CD4-positive, alpha-beta memory T cell (primary cell): ENCODE measurements around the gene SMOC1. TPM values are rescaled to one million over a fixed set of nuclear protein-coding genes. Genes with fewer than 3 reads are reported as not detected.

Source experiments
- CTCF ChIA-PET: fragments of 350-600 bp; sonication (Branson Sonifier 250); formaldehyde crosslinking; loops from one replicate; lab custom pipeline; 2021; ENCODE audit warnings: inconsistent platforms; ENCODE audit not compliant: partially characterized antibody; lab: Charles Lee
- POLR2A ChIA-PET: fragments of 350-600 bp; sonication (Branson Sonifier 250); formaldehyde crosslinking; loops from one replicate; lab custom pipeline; 2021; ENCODE audit not compliant: partially characterized antibody; lab: Charles Lee
- DNase-seq, 5 donors: peaks; one replicate each; pipeline versions ENCODE4 v3.0.0 to v3.0.0-alpha.2; 2020 to 2022; ENCODE audit warnings: mixed read lengths in 1 of 5
- H3K27ac ChIP-seq: one replicate; pipeline ENCODE4 v1.7.0; 2013; ENCODE audit warnings: low read depth, low read length
- H3K27me3 ChIP-seq: 2 replicates; pipeline ENCODE4 v1.7.0; 2013; ENCODE audit warnings: mild to moderate bottlenecking, low read length, moderate library complexity; ENCODE audit not compliant: insufficient read depth
- H3K36me3 ChIP-seq: 2 replicates; pipeline ENCODE4 v1.7.0; 2013; ENCODE audit warnings: mild to moderate bottlenecking, low read length, moderate library complexity; ENCODE audit not compliant: insufficient read depth
- H3K4me1 ChIP-seq: 2 replicates; pipeline ENCODE4 v1.7.0; 2013; ENCODE audit warnings: mild to moderate bottlenecking, low read length, moderate library complexity; ENCODE audit not compliant: insufficient read depth
- H3K4me3 ChIP-seq, 2 donors: one replicate each; pipeline ENCODE4 v1.7.0; 2013; ENCODE audit warnings: low read length in 2 of 2, mild to moderate bottlenecking in 1 of 2
- H3K9me3 ChIP-seq, 2 donors: one replicate each; pipeline ENCODE4 v1.7.0; 2013; ENCODE audit warnings: low read length in 2 of 2, control low read depth in 1 of 2; ENCODE audit not compliant: control insufficient read depth in 1 of 2
- H3K27ac Mint-ChIP-seq, 7 donors: one replicate each; pipeline ENCODE4 v1.8.0; 2020 to 2021; ENCODE audit warnings: mixed read lengths in 7 of 7, mild to moderate bottlenecking in 6 of 7, inconsistent platforms in 3 of 7, moderate library complexity in 3 of 7
- H3K27me3 Mint-ChIP-seq, 2 donors: one replicate each; pipeline ENCODE4 v1.8.0; 2020 to 2021; ENCODE audit warnings: mixed read lengths in 2 of 2
- H3K36me3 Mint-ChIP-seq, 2 donors: one replicate each; pipeline ENCODE4 v1.8.0; 2020 to 2021; ENCODE audit warnings: mixed read lengths in 2 of 2, inconsistent platforms in 1 of 2, mild to moderate bottlenecking in 1 of 2
- H3K4me1 Mint-ChIP-seq, 4 donors: one replicate each; pipeline ENCODE4 v1.8.0; 2020 to 2021; ENCODE audit warnings: mixed read lengths in 4 of 4, mild to moderate bottlenecking in 1 of 4
- H3K4me3 Mint-ChIP-seq, 8 donors: one replicate each; pipeline ENCODE4 v1.8.0; 2020 to 2021; ENCODE audit warnings: mixed read lengths in 8 of 8, mild to moderate bottlenecking in 7 of 8, moderate library complexity in 6 of 8, inconsistent platforms in 3 of 8
- H3K9me3 Mint-ChIP-seq, 8 donors: one replicate each; pipeline ENCODE4 v1.8.0; 2020 to 2021; ENCODE audit warnings: mixed read lengths in 8 of 8, mild to moderate bottlenecking in 5 of 8, inconsistent platforms in 3 of 8, moderate library complexity in 1 of 8
- intact Hi-C: fragments of 100-400 bp; cut with micrococcal nuclease; formaldehyde crosslinking; loops from one replicate; pipeline ENCODE4 v1.15.1; 2023
- polyA plus RNA-seq, 2 donors: library from polyadenylated mRNA; unstranded; fragments of 300-500 nt; fragmentation: Illumina TruSeq; gene quantifications; one replicate each; pipeline ENCODE4 v1.2.3, GENCODE V29; 2021
- total RNA-seq, 2 experiments: library from RNA; stranded (reverse); gene quantifications; one replicate each; pipeline ENCODE4 v1.2.3, GENCODE V29; 2021

Gene SMOC1
- total and polyA plus RNA-seq, 4 experiments from 2014 or later = not detected

DNA sequence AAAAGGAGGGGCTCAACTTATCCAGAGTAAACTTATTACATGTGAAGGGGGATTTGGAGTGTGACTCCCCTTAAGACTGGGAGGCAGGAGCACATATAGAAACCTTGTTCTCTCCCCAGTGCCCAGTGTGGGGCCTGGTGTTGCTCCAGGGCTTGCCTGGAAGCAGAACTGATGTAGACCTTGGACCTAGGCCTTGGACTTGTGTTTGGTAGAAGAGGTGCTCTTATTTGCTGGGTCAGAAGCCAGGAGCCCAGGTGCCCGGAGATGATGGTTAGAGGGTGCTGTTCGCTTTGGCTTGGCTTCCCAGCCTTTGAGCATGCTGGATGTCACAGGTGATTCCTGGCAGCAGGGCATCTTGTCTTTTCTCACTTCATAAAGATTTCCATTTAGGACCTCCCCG lies 110.4 kb downstream of the SMOC1 start:
- Histone ChIP-seq H3K4me3 (no peak overlapping the region), H3K9me3 (no peaks in the 10 kb centered on the region), H3K27ac (no peak overlapping the region), H3K27me3 (no peaks in the 10 kb centered on the region), H3K36me3 (no peaks in the 10 kb centered on the region), H3K4me1 (no peaks in the 10 kb centered on the region)
- no peak for DNase-seq
- H3K9me3 Mint-ChIP-seq = peaks cover 0 to 5% (median 0%) of the 10 kb centered on the region in 8 donors
- H3K36me3 Mint-ChIP-seq = no peaks in the 10 kb centered on the region
- ChIA-PET CTCF (no interaction called here), POLR2A (no interaction called here)
- H3K27me3 Mint-ChIP-seq = peaks cover 6 to 19% of the 10 kb centered on the region in 2 donors
- intact Hi-C loops = no loop called here
- H3K4me1 Mint-ChIP-seq = peaks cover 0 to 3% (median 0%) of the 10 kb centered on the region in 4 donors
- H3K4me3 Mint-ChIP-seq = no peak overlapping the region
- no peak overlapping the region for H3K27ac Mint-ChIP-seq

DNA sequence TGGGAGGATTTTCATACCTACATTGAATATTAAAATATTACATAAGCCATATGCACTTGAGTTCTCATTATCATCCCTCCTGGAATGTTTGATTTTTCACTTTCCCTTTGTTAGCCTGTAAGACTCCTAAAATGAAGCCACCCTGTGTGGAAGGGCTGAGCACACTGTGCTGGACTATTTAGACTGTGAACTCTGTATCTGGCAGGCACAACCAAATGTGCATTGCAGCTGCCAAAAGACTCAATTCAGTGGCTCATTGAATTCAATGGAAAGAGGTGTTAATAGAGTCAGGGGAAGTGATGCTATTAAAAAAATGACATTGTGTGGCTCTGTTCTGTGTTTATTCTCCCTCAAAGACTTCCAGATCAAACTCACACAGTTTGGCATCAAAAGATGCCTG lies 111.1 kb downstream of the SMOC1 start:
- Histone ChIP-seq H3K9me3 (no peaks in the 10 kb centered on the region), H3K4me1 (no peaks in the 10 kb centered on the region), H3K27ac (no peak overlapping the region), H3K4me3 (no peak overlapping the region), H3K27me3 (no peaks in the 10 kb centered on the region), H3K36me3 (no peaks in the 10 kb centered on the region)
- intact Hi-C loops = no loop called here
- peaks cover 8 to 19% of the 10 kb centered on the region in 2 donors for H3K27me3 Mint-ChIP-seq
- peaks cover 0 to 5% (median 0%) of the 10 kb centered on the region in 8 donors for H3K9me3 Mint-ChIP-seq
- ChIA-PET CTCF (no interaction called here), POLR2A (no interaction called here)
- no peaks in the 10 kb centered on the region for H3K36me3 Mint-ChIP-seq
- H3K4me3 Mint-ChIP-seq = no peak overlapping the region
- peaks cover 0 to 3% (median 0%) of the 10 kb centered on the region in 4 donors for H3K4me1 Mint-ChIP-seq
- H3K27ac Mint-ChIP-seq = no peak overlapping the region
- DNase-seq = no peak

DNA sequence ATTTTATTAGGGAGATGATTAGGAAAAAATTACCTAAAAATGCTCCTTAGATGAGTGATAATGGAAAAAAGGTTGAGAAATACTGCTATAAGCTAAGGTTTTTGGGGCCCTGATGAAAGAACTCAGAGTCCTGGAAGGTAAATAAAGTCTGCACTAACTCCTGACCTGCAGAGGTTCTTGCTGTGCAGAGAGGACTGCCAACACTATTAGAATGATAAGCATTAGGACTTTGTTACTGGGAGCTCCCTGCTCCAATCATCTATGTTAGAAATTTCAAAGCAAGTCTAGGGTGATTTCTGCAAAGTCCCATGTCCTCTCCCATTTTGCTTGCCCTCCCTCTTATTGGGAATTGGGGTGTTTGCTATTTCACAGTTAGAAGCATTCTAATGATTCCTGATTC lies 112.2 kb downstream of the SMOC1 start:
- POLR2A ChIA-PET = no interaction called here
- intact Hi-C loops = no loop called here

DNA sequence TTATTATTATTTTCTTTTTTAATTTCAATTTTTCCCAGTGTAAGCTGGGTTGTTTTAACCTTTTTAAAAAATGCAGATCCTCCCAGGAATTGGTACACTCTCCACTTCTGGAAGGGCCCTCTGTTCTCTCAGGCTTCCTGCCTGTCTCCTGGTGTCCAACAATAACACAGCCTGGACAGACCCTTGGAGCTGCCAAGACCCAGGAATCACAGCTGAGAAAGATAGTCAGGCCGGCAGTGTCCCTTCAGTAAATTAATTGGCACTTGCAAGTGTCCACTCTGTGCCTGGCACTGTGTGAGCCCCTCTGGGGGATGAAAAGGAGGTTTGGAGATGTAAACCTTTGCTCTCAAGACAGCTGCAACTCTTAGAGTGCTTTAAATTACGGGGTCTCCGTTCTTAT lies 113.3 kb downstream of the SMOC1 start:
- Mint-ChIP-seq H3K9me3 (peaks cover 0 to 5% (median 0%) of the 10 kb centered on the region in 8 donors), H3K4me1 (no peaks in the 10 kb centered on the region), H3K4me3 (no peak overlapping the region), H3K36me3 (no peaks in the 10 kb centered on the region), H3K27me3 (peaks cover 8 to 15% of the 10 kb centered on the region in 2 donors), H3K27ac (no peak overlapping the region)
- DNase-seq = no peak
- ChIA-PET CTCF (no interaction called here), POLR2A (no interaction called here)
- no peaks in the 10 kb centered on the region for H3K36me3 ChIP-seq
- no peaks in the 10 kb centered on the region for H3K9me3 ChIP-seq
- H3K27me3 ChIP-seq = no peaks in the 10 kb centered on the region
- no peak overlapping the region for H3K4me3 ChIP-seq
- no peaks in the 10 kb centered on the region for H3K4me1 ChIP-seq
- intact Hi-C loops = no loop called here
- no peak overlapping the region for H3K27ac ChIP-seq

More for the DNA sequence above, 112.2 kb downstream of the SMOC1 start:
- H3K27ac Mint-ChIP-seq = no peak overlapping the region
- H3K4me1 Mint-ChIP-seq = peaks cover 0 to 3% (median 0%) of the 10 kb centered on the region in 4 donors
- Histone ChIP-seq H3K4me1 (no peaks in the 10 kb centered on the region), H3K27ac (no peak overlapping the region), H3K4me3 (no peak overlapping the region), H3K9me3 (no peaks in the 10 kb centered on the region), H3K36me3 (no peaks in the 10 kb centered on the region), H3K27me3 (no peaks in the 10 kb centered on the region)
- DNase-seq = no peak
- CTCF ChIA-PET = no interaction called here
- H3K36me3 Mint-ChIP-seq = no peaks in the 10 kb centered on the region
- H3K9me3 Mint-ChIP-seq = peaks cover 0 to 5% (median 0%) of the 10 kb centered on the region in 8 donors
- H3K4me3 Mint-ChIP-seq = no peak overlapping the region
- peaks cover 8 to 15% of the 10 kb centered on the region in 2 donors for H3K27me3 Mint-ChIP-seq

DNA sequence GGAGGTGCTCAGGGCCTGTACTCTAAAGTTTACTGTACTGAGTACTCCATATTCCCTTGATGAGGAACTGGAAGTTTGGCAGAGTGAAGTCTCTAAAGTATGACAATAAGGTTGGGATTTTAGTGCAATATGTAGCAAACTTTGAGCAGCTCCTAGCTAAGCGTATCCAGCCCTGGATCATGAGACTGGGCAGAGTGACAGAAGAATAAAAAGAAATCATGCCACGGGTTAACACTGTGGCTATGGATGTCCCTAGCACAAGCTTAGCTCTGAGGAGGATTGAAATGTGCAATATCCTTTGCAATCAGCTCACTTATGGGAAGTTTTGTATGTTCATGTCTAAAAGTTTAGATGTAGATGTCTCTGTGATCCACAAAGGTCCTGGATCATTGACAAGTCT lies 114.1 kb downstream of the SMOC1 start:
- Histone ChIP-seq H3K4me3 (no peak overlapping the region), H3K4me1 (no peaks in the 10 kb centered on the region), H3K36me3 (no peaks in the 10 kb centered on the region), H3K27ac (no peak overlapping the region), H3K9me3 (no peaks in the 10 kb centered on the region), H3K27me3 (no peaks in the 10 kb centered on the region)
- ChIA-PET CTCF (no interaction called here), POLR2A (no interaction called here)
- Mint-ChIP-seq H3K27me3 (peaks cover 10 to 17% of the 10 kb centered on the region in 2 donors), H3K4me1 (no peaks in the 10 kb centered on the region), H3K27ac (no peak overlapping the region), H3K4me3 (no peak overlapping the region), H3K9me3 (peaks cover 0 to 5% (median 0%) of the 10 kb centered on the region in 8 donors), H3K36me3 (no peaks in the 10 kb centered on the region)
- DNase-seq = no peak
- intact Hi-C loops = no loop called here

DNA sequence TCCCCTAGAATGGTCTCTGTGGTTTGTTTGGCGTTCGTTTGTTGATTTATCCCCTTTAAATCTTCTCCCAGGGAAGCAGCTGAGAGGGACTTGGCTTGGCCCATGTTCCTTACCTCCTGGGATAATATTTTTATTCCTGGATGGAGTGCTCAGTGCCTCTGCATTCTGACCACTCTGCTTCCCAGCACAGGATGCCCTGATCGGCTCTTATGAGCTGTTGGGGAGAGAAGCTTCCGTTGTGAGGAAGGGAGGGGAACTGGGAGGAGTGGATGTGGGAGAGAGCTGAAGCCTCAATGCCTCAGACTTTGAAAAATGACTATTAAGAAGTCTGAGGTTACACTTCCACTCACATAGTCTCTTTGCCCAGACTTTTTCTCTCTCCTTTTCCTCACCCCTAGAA lies 114.8 kb downstream of the SMOC1 start:
- no peaks in the 10 kb centered on the region for H3K27me3 ChIP-seq
- no peaks in the 10 kb centered on the region for H3K4me1 ChIP-seq
- Mint-ChIP-seq H3K27me3 (peaks cover 10 to 15% of the 10 kb centered on the region in 2 donors), H3K4me1 (no peaks in the 10 kb centered on the region), H3K4me3 (no peak overlapping the region), H3K9me3 (peaks cover 0 to 5% (median 0%) of the 10 kb centered on the region in 8 donors), H3K27ac (no peak overlapping the region), H3K36me3 (no peaks in the 10 kb centered on the region)
- H3K9me3 ChIP-seq = no peaks in the 10 kb centered on the region
- ChIA-PET POLR2A (no interaction called here), CTCF (no interaction called here)
- no peak overlapping the region for H3K4me3 ChIP-seq
- intact Hi-C loops = no loop called here
- no peaks in the 10 kb centered on the region for H3K36me3 ChIP-seq
- no peak overlapping the region for H3K27ac ChIP-seq
- no peak for DNase-seq

DNA sequence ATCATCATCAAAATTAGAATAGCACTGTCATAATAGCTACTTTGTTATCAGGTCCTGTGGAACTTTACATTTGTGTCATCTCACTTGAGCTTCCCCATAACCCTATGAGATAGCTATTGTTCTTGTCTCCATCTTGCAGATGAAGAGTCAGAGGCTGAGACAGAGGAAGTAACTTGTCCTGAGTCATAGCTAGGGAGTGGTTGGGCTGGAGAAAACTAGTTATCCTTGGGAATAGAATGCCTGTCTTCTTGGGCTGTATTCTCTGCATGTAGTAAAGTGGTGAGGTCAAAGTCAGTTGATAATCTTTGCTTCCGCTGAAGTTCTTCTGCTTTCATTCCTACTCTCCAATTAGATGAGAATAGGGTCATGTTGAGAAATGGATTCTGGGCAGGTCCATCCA lies 117.0 kb downstream of the SMOC1 start:
- intact Hi-C loops = no loop called here
- no peaks in the 10 kb centered on the region for H3K36me3 Mint-ChIP-seq
- Histone ChIP-seq H3K36me3 (no peaks in the 10 kb centered on the region), H3K4me1 (no peaks in the 10 kb centered on the region), H3K4me3 (no peak overlapping the region), H3K27me3 (no peaks in the 10 kb centered on the region), H3K9me3 (no peaks in the 10 kb centered on the region), H3K27ac (no peak overlapping the region)
- POLR2A ChIA-PET = no interaction called here
- CTCF ChIA-PET = no interaction called here
- H3K9me3 Mint-ChIP-seq = peaks cover 0 to 5% (median 0%) of the 10 kb centered on the region in 8 donors
- H3K27ac Mint-ChIP-seq = no peak overlapping the region
- no peak for DNase-seq
- H3K4me3 Mint-ChIP-seq = no peak overlapping the region
- H3K4me1 Mint-ChIP-seq = no peaks in the 10 kb centered on the region
- peaks cover 9 to 10% of the 10 kb centered on the region in 2 donors for H3K27me3 Mint-ChIP-seq

DNA sequence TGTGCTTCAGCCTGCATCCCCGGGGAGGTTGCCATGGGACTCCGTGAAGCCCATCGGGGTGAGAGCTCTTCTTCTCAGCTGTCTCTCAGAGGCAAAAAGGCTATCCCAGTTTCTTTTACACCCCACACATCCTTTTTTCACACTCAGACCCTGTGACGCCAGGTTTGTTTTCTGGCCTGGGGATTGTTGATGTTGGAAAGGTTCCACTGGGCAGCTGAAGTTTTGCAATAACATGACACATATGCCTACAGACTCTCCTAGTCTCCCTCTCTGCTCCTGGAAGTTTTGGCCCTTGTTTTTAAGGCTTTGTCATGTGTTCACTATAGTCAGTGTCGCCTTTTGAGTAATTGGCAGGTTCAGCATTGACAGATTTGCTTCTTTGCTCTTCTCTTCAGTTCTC lies 118.6 kb downstream of the SMOC1 start:
- DNase-seq = no peak
- H3K4me1 Mint-ChIP-seq = no peaks in the 10 kb centered on the region
- no peak overlapping the region for H3K4me3 Mint-ChIP-seq
- intact Hi-C loops = no loop called here
- H3K27me3 ChIP-seq = no peaks in the 10 kb centered on the region
- POLR2A ChIA-PET = no interaction called here
- peaks cover 6 to 10% of the 10 kb centered on the region in 2 donors for H3K27me3 Mint-ChIP-seq
- no peak overlapping the region for H3K27ac ChIP-seq
- no peaks in the 10 kb centered on the region for H3K36me3 ChIP-seq
- no peak overlapping the region for H3K27ac Mint-ChIP-seq
- no peaks in the 10 kb centered on the region for H3K4me1 ChIP-seq
- no peaks in the 10 kb centered on the region for H3K36me3 Mint-ChIP-seq
- peaks cover 0 to 2% (median 0%) of the 10 kb centered on the region in 8 donors for H3K9me3 Mint-ChIP-seq
- CTCF ChIA-PET = no interaction called here
- no peaks in the 10 kb centered on the region for H3K9me3 ChIP-seq
- no peak overlapping the region for H3K4me3 ChIP-seq
